GM21576 (cell line): ENCODE results near the gene AFF2.

Source experiments
- ATAC-seq: cut with Tn5 transposase; IDR thresholded peaks from one replicate; pipeline ENCODE4 v1.9.1; 2021; ENCODE audit warnings: mild to moderate bottlenecking, moderate library complexity; ENCODE audit not compliant: unreplicated experiment

Gene AFF2

DNA sequence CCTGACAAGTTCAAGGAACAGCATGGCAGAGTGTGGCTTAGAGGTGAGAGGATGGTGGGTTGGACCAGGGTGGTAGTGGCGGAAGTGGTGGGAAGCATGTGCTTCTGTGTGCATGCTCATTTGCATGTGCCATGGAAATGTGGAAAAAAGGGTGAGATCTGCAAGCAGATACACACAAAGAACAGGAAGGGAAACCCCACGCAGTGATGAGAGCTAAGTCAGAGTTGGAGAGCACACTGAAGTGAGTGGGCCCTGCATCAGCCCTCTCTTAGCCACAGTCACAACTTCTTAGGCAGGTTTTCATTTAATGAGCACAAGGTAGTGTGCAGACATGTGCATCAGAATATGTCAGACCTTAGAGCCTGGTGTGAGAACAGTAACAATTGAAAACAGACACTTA, 483.8 kb downstream of the AFF2 start:
- ATAC-seq: peak; percentile 55

DNA sequence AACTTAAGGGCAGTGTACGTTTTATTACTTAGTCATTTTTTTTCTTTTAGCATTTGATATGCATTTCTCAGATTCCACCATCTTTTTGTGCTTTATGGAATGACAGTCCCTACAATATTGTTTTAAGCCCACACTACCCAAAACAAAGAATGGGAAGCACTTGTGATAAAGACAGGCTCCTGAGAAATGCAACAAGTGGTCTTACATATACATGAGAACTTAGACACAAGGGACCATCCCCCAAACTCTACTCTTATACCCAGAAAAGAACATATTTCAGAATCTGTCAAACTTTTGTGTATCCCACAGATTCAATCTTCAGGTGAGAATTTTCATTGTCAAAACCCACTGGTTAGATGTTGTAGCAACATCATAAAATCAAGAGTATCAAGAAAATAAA, 491.1 kb downstream of the AFF2 start:
- no peak for ATAC-seq

DNA sequence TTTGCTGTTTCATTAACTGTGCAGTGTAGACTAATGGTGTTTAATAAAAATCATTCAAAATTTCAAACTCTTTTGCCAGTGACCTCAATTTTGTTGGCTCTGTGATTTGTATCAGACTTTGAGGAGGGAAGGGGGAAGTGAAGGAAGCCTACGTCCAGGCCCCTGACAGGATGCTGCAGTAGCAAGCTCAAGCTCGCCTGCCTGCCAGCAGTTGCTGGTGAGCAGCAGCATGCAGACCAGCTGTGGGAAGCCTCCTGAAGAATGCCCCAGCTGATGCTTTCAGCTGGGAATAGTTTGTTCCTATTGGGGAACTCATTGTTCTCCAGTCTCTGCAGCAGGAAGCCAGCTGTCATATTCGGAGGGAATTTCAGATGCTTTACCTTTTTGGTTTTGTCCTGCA, 495.2 kb downstream of the AFF2 start:
- no peak for ATAC-seq

DNA sequence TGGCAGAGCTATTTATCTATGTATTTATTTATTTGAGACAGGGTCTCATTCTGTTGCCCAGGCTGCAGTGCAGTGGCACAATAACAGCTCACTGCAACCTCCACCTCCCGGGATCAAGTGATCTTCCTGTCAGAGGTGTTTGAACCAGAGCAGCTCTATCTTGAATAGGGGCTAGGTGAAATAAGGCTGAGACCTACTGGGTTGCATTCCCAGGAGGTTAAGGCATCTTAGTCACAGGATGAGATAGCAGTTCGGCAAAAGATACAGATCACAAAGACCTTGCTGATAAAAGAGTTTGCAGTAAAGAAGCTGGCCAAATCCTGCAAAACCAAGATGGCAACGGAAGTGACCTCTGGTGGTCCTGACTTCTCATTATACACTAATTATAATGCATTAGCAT, 501.9 kb downstream of the AFF2 start:
- ATAC-seq: no peak

DNA sequence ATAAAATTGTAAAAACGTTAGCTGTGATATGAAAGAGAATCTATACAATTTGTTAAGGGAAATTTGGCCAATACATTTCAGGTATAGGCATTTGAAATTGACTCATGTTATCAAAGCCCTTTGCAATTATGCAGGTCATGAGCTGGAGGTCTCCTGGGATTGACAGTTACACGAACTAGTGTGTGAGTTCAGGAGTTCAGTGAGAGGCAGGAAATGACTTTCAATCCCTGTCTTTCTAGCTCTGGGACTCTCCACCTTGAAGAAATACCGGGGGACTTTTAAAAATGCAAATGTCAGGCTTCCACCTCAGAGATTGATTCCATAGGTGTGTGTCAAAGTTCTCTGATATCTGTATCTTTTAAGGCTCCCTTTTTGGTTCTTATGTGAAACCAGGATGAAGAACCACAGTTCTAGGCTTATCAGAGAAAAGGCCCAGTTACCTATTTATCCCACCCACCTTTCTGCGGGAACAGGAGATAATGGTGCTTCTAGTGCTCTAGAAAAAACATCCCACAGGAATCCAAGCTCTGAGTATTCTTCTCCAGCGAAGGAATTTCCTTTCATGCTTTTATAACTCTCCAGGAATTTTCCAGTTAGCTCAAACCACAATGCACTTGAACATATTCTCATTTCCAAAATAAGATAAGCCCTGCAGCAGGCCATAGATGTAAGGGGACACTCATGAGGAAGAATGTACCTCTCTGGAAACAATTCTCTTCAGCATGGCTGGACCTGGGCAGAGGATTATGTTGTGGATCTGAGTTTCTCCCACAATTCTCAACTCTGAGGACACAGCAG, 503.6 kb downstream of the AFF2 start:
- no peak for ATAC-seq

DNA sequence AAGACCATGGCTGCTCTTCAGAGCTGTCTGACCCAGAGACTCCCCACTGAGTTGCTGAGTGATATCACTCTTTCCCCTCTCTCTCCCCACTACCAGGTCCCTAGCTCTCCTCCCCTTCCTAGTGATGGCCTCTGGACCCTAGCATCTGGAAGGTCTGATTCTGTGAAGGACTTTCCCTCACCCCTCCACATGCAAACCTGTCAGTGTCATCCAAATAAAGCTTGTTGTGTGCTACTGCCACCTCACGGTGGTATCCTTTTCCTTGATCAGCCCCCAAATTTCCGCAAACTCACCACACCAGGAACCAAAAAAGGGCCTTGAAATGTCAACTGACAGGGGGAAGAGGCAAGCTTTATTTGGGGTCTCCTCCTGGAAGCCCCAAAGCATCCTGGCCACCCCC, 504.5 kb downstream of the AFF2 start:
- ATAC-seq: no peak

DNA sequence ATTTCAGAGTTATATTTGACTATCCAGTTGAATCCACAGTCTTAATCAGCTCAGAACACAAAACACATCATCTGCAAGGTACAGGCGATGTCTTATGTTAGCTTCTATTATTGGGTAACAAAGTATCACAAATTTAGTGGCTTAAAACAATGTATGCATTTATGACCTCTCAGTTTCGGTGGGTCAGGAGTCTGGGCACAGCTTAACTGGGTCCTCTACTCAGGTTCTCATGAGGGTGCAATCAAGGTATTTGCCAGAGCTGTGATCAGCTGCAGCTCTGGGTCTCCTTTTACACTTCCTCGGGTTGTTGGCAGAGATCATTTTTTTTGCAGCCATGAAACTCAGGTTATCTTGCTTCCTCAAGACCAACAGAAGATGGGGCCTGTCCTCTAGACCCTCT, 505.8 kb downstream of the AFF2 start:
- no peak for ATAC-seq

DNA sequence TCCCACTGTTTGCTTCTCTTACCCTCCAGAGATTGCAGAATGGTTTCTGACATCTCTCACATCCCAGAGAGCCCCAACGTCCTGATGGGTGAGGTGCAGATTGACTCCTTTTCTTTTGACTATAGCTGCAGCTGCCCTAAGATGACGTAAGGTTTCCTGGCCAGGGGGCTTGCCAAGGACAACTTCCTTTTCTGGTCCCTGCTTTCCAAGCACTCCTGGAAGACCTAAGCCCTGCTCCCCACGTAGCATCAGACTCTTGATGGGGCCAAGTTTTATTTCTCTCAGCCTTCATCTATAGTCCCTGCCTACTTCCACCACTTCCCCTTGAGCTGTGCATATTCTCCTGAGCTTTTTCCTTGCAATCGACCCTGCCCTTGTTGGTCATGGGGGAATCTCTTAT, 507.0 kb downstream of the AFF2 start:
- ATAC-seq: no peak

DNA sequence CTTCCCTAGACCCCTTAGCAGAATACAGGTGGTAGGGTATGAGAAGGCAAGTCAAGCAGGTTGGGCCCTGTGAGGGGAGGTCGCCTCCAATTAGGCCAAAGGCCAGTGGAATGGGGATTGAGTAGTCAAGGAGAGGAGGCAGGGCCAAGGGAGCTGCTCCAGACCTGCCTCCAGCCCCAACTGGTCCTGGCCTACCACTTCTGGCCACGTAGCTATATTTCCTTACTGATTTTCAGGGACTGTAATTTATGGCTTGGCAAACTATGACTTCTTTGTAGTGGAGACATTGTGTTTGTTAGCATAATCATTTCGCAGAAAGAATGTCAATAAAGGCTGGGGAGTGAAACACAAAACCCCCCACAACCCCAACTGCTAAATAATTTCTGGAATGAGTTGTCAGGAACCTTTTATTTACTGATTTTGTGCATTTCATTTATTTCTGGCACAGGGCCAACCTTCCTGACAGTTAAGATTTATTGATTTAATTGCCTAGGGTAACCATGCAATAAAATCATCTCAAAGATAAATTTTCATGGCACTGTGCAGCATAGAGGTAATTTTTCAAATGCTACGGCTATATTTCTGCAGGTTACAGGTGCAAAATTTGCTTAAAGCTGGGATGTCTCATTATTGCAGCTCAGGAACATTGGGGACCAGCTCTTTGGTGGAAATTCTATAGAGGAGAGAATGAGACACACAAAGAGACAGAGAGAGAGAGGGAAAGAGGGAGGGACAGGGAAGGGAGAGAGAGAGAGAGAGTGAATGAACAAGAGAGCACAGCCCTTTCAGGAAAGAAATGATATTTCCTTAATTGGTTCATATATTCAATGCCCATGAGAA, 509.8 kb downstream of the AFF2 start:
- no peak for ATAC-seq

DNA sequence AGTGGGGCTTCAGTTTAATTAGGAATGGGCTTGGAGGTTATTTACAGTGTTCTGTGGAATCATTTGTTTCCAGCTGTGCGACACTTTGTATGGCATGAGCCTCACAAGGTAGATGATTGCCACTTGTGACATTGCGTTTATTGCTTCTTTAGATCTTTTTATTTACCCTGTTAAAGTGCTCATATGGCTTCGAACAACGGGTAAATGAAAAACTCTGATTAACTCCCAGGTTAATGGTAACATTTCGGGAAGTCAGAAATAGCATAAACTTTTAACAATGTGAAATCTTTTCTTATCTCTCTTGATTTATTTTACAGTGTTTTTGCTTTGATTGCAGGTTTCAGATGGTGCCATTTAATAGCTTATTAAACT, 510.4 kb downstream of the AFF2 start:
- no peak for ATAC-seq

DNA sequence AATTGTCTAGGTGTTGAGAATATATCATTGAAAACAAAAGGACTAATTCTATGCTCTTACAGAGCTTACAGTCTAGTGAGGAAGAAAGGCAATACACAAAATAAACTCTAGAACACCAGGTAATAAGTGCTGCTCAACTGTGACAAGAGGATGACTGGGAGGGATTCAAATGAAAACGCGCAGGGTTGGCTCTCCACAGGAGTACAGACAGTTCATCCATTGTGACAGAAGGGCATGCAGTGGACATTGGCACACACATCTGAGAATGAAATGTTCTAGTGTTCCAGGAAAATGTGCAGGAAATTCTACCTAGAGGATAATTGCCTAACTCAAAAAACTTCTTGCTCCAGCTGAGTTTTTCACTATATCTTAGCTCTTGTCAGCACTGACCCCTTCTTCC, 512.7 kb downstream of the AFF2 start:
- no peak for ATAC-seq

DNA sequence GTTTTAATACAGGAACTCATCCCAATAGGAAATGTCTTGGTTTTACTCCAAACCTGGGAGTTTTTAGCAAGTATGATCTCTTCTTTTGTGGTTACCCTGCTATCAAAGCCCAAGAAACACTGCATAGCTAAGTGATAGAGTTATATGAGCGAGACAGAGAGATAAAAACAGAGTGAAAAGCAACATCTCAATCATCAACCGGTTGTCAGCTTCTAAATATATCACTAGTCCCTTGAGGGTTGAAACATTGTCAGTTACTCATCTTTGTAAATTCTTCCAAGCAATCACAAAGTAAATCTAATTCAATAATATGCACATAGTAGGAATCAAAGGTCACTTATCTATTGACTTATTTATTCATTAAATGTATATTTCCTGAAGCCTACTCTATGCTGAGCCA, 520.7 kb downstream of the AFF2 start:
- ATAC-seq: no peak

DNA sequence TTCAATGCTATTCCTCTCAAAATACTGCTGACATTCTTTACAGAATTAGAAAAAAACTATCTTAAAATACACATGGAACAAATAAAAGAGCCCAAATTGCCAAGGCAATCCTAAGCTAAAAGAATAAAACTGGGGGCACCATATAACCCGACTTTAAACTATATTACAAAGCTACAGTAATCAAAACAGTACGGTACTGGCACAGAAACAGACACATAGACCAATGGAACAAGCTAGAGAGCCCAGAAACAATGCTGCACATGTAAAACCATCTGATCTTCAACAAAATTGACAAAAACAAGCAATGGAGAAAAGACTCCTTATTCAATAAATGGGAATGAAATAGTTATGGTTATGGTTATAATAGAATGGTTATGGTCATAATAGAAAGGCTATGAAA, 522.1 kb downstream of the AFF2 start:
- no peak for ATAC-seq

DNA sequence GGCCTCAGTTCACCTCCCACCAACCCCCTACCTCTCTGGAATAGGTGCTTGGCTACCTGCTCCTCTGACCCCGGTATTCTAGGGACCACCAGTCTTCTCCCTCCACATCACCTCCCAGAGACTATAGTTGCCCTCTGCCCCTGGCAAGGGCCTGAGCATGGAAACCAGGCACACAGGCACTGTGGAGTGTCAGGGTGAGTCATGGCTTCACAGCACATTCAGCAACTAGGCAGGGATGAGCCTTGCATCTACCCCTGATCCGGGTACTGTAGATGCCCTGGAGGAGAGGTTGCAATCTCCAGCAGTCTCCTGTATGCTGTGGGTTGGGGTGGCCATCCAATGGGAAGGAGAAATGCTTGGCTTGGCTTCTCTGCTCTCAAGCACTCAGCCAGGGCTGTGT, 532.0 kb downstream of the AFF2 start:
- no peak for ATAC-seq

DNA sequence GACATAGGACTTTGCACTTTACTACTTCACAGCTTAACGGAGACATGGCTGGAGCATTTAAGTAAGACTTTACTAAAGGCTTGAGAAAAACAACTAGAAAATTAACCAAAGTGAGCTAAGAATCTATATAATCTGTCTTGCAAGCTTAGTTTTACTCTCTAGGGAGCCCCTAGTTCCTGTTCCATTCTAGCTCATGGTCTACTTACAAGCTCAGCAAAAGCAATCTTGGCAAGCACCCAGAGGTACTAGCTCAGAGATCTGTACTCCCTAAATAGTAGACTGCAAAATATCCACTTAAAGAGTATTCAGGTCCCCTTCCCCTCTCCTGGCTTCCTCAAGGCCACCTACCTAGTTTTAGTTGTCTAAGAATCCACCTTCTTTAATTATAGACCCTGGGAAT, 535.7 kb downstream of the AFF2 start:
- no peak for ATAC-seq

DNA sequence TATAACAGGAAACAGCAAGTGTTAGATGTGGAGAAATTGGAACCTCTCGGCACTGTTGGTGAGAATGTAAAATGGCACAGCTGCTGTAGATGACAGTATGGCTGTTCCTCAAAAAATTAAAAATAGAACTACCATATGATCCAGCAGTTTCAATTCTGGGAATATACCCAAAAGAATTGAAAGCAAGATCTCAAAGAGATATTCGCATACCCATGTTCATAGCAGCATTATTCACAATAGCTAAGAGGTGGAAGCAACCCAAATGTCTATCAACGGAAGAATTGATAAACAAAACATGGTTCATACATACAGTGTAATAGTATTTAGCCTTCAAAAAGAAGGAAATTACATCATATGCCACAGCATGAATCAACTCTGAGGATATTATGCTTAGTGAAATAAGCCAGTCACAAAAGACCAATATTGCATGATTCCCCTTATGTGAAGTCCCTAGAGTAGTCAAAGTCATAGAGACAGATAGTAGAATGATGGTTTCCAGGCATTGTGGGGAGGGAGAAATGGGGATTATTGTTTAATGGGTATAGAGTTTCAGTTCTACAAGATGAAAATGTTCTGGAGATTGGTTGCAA, 537.0 kb downstream of the AFF2 start:
- no peak for ATAC-seq

DNA sequence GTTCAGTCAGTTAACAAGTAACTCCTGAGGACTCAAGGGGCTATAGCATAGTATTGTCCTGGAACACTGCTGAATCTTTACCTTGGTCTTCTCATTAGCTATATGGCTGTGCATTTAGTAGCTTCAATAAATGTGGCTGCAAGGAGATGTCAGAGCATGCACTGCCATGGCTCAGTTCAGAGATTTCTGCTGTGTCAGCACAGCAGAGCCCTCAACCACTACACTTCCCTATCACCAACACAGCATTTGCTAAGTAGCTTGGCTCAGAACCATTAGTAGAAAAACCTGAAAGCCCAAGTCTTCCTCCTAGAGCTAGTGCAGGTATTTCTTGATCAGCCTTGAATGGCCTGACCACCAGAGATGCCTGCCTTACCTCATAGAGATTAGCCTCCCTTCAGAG, 538.6 kb downstream of the AFF2 start:
- no peak for ATAC-seq

DNA sequence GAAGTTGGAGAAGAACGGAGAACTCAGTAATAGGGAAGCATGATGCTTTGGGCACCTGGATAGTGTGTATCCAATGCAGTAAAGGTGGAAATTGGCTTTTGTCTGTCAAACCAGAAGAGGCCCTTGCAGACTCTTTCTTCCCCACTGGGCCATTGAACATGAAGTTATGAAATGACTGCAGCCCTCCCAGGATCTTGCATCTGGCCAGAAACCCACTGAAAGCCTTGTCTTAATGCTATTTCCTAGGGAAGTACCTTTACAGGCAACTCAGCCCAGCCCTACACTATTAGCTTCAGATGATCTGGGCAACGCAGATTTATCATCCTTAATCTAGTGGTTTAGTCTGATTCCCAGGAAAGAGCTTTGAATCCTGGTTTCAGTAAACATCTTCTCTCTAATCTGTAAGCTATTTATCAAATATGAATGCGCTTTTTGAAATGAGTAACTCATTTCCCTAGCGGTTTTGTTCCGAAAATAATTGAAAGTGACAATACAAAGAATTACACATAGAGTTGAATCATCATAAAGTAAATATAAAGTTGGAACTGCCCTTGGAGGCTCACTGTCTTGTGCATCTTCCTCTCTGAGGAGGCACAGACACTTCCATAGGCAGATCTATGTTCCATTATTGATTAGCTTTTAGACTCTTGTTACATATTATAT, 540.6 kb downstream of the AFF2 start:
- peak; percentile 46 for ATAC-seq

DNA sequence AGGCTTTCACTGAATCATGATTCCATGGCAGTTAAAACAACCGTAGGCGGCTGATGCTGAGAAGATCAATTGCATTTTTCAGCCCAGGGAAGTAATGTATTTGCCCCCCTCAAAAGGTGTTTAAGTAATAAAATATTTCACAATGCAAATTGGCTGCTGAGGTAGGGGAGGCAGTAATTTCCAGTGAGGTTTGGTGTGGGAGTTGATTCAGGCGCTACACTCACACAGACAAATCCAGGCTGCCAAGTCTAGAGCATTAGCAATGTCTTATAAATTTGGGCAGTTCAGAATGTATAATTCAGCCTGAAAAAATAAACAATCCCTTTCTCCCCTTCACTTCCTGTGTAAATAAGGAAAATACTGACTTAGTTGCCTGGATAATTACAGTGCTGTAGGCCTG, 543.0 kb downstream of the AFF2 start:
- no peak for ATAC-seq

DNA sequence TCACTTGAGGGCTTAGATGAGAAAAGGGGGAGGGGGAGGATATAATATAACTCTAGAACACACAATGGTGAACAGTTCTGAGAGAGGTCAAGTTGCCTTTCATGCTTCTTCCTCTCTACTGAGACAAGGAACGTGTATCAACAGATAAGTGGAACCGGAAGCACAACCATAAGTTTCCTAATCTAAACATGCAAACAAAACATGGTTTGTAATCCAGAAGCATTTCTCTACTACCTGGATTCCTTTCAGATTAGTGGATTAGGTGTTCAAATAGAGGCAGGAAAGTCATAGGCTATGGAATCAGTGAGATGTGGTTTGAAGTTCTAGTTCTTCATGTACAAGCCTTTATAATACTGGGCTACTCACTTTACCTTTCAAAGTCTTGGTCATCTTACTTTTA, 544.1 kb downstream of the AFF2 start:
- no peak for ATAC-seq

DNA sequence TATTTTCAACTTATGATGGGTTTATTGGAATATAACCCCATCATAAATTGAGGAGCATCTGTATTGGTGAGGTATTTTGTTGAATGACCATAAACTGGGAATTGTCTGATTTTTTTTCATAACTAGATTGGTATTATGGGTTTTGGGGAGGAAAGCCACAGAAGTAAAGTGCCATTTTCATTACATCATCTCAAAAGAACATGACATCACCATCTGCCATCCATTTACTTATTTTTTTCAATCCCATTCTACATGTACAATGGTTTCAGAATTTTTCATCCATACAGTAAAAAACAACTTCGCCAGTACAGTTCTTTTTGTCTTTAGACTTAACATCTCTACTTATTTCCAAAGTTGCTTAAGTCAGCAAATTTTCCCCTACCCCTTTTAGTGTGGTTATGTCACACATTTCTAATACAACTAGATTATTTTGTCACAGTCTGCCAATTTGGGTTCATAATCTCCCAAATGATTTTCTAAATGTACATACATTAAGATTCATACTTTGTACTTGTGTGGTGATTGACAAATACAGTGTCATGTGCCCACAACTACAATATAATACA, 545.3 kb downstream of the AFF2 start:
- ATAC-seq: no peak
